HuH-7.5 (cell line): ENCODE measurements around the gene KDSR.

Experiments
- DNase-seq: peaks from one replicate; pipeline ENCODE4 v3.0.0; 2011; ENCODE audit warnings: low spot score

KDSR gene

GRCh38 chr18:63303547-63303946 lies 63.5 kb downstream of the KDSR start:
- DNase-seq: no peak

GRCh38 chr18:63302636-63303405 lies 64.2 kb downstream of the KDSR start:
- no peak for DNase-seq

- DNase-seq: no peak
These were observed 64.8 kb downstream of the KDSR start for GRCh38 chr18:63302220-63302619.

GRCh38 chr18:63301434-63301833 lies 65.6 kb downstream of the KDSR start:
- DNase-seq: no peak

GRCh38 chr18:63299837-63300745 lies 66.9 kb downstream of the KDSR start:
- no peak for DNase-seq

- DNase-seq: no peak
These were observed 68.3 kb downstream of the KDSR start for GRCh38 chr18:63298400-63299365.

GRCh38 chr18:63297687-63298399 lies 69.2 kb downstream of the KDSR start:
- DNase-seq: no peak

- DNase-seq: no peak
These were observed 73.1 kb downstream of the KDSR start for GRCh38 chr18:63293935-63294334.

- DNase-seq: no peak
These were observed 73.9 kb downstream of the KDSR start for GRCh38 chr18:63292831-63293683.

GRCh38 chr18:63291278-63291677 lies 75.7 kb downstream of the KDSR start:
- DNase-seq: no peak

GRCh38 chr18:63290821-63291200 lies 76.2 kb downstream of the KDSR start:
- no peak for DNase-seq

- DNase-seq: no peak
These were observed 76.7 kb downstream of the KDSR start for GRCh38 chr18:63290166-63290820.

GRCh38 chr18:63288311-63288710 lies 78.7 kb downstream of the KDSR start:
- no peak for DNase-seq

- DNase-seq: no peak
These were observed 79.2 kb downstream of the KDSR start for GRCh38 chr18:63287691-63288220.

GRCh38 chr18:63286926-63287325 lies 80.1 kb downstream of the KDSR start:
- no peak for DNase-seq

- DNase-seq: no peak
These were observed 81.9 kb downstream of the KDSR start for GRCh38 chr18:63284827-63285733.

- DNase-seq: no peak
These were observed 82.7 kb downstream of the KDSR start for GRCh38 chr18:63284173-63284799.
